Measurements from ENCODE around the gene ZNF324. TPM values are rescaled to one million over a fixed set of nuclear protein-coding genes. Genes with fewer than 3 reads are reported as not detected.

ZNF324 gene
- total and polyA plus RNA-seq, 2 of the 13 experiments (the other 11 are each of a cell fraction or from before 2014, with no cell fraction given) = 1.1 to 4.7 TPM

GRCh38 chr19:58515259-58515658, 48.4 kb downstream of the ZNF324 start (continued):
- TF ChIP-seq ZHX1 (CRISPR knock-in tag; IDR thresholded peaks at IDR 0.05; ENCODE audit: low read depth) = no peak
- TF ChIP-seq RARG (CRISPR knock-in tag; IDR thresholded peaks at IDR 0.05; ENCODE audit: low read depth) = no peak
- TF ChIP-seq RCOR2 (CRISPR knock-in tag; IDR thresholded peaks at IDR 0.05) = no peak

- CTCF ChIA-PET (ENCODE audit: low intra/inter-chr PET ratio, low total read pairs) = no interaction called here
- Histone ChIP-seq H3K4me3 (replicated peaks in 1 of 3; ENCODE audit: insufficient read depth in 1 of 3, low read depth in 2 of 3, low read length in 3 of 3) (no peak overlapping the region), H3K4me2 (ENCODE audit: low read depth, low read length) (no peak overlapping the region), H3K27me3 (ENCODE audit: control insufficient read depth in 1 of 2, insufficient read depth in 2 of 2, low read length in 2 of 2) (no peaks in the 10 kb centered on the region; a peak in 1 of 5 replicates), H3K4me1 (ENCODE audit: insufficient read depth, low read length) (peaks cover 57% of the 10 kb centered on the region), H3K9me3 (ENCODE audit: low read length) (no peaks in the 10 kb centered on the region), H3K27ac (ENCODE audit: extremely low read length, insufficient read depth, low read length) (no peak overlapping the region), H3K36me3 (replicated peaks in 1 of 2; ENCODE audit: control insufficient read depth in 1 of 2, insufficient read depth in 2 of 2, low read length in 2 of 2) (peaks cover 5 to 6% of the 10 kb centered on the region in 2 experiments; a peak in 4 of 5 replicates), H4K20me1 (ENCODE audit: insufficient read depth, low read length) (no peaks in the 10 kb centered on the region), H3K9ac (ENCODE audit: insufficient read depth, low read depth, low read length) (no peak overlapping the region), H2AFZ (ENCODE audit: low read length) (no peak overlapping the region), H3K79me2 (ENCODE audit: insufficient read depth, low read length) (peaks cover 25% of the 10 kb centered on the region)
- DNase-seq (ENCODE audit: low spot score) = no peak
- intact Hi-C loops (cut with micrococcal nuclease; ENCODE audit: unreplicated experiment) (loop anchor here (5.0 kb wide), 1 partner anchor 189 kb away; the partner anchor contains the start of gene ZSCAN22), in situ Hi-C loops (cut with HindIII; ENCODE audit: extremely low pct_ligation_motif_present, low pct_unique_long_range_greater_than_20kb) (no loop called here)
- FAIRE-seq = no peak
- ATAC-seq = no peak
- no TSS peak for BruUV-seq (replicated peaks)
- WGBS (ENCODE audit: low lambda C conversion rate) = 96% methylated on average over 25 of the region's 25 CpGs
- POLR2A ChIA-PET = interaction anchor here (1.1 kb wide), 1 partner anchor 16 kb away, joined by 3 read pairs; no protein-coding TSS in a partner anchor
- TF ChIP-seq CSRNP1 (CRISPR knock-in tag; IDR thresholded peaks at IDR 0.05) (no peak), NFAT5 (CRISPR knock-in tag; IDR thresholded peaks at IDR 0.05) (no peak), RFX1 (IDR thresholded peaks at IDR 0.05) (no peak), NCOA1 (CRISPR knock-in tag; IDR thresholded peaks at IDR 0.05) (no peak), ESRRA (CRISPR knock-in tag; IDR thresholded peaks at IDR 0.05; ENCODE audit: low read depth) (no peak)
Measured at GRCh38 chr19:58516246-58516836, 49.5 kb downstream of the ZNF324 start.
